ENCODE measurements around the gene LAYN. TPM values are rescaled to one million over a fixed set of nuclear protein-coding genes. Genes with fewer than 3 reads are reported as not detected.
A peak's percentile ranks its signal among the peaks of the same experiment; 100 is the strongest.

The LAYN gene
- polyA plus RNA-seq, 3 donors from 2014 or later: 1.6 TPM; not detected in 2

GRCh38 chr11:111559800-111560464 is 19.4 kb downstream of the LAYN start:
- Mint-ChIP-seq H3K27me3 (ENCODE audit: low read depth in 3 of 3) (peaks cover 0 to 2% (median 0%) of the 10 kb centered on the region in 3 donors), H3K4me1 (no peaks in the 10 kb centered on the region), H3K27ac (no peak overlapping the region), H3K36me3 (peaks cover 0 to 4% (median 0%) of the 10 kb centered on the region in 3 donors), H3K9me3 (peaks cover 0 to 2% (median under 1%) of the 10 kb centered on the region in 6 donors), H3K4me3 (no peak overlapping the region)
- DNase-seq: no peak

- H3K4me3 Mint-ChIP-seq: no peak overlapping the region
- H3K9me3 Mint-ChIP-seq: peaks cover 0 to 2% (median 0%) of the 10 kb centered on the region in 6 donors
- no peaks in the 10 kb centered on the region for H3K27me3 Mint-ChIP-seq (ENCODE audit: low read depth in 3 of 3)
- no peaks in the 10 kb centered on the region for H3K36me3 Mint-ChIP-seq
- DNase-seq: no peak
- no peaks in the 10 kb centered on the region for H3K4me1 Mint-ChIP-seq
- no peak overlapping the region for H3K27ac Mint-ChIP-seq
Measured at GRCh38 chr11:111560800-111561199, 20.3 kb downstream of the LAYN start.

GRCh38 chr11:111561306-111561705 is 20.8 kb downstream of the LAYN start:
- H3K36me3 Mint-ChIP-seq: no peaks in the 10 kb centered on the region
- H3K9me3 Mint-ChIP-seq: peaks cover 0 to 2% (median 0%) of the 10 kb centered on the region in 6 donors
- no peaks in the 10 kb centered on the region for H3K4me1 Mint-ChIP-seq
- no peak for DNase-seq
- no peak overlapping the region for H3K4me3 Mint-ChIP-seq
- no peak overlapping the region for H3K27ac Mint-ChIP-seq
- H3K27me3 Mint-ChIP-seq (ENCODE audit: low read depth in 3 of 3): no peaks in the 10 kb centered on the region

- H3K36me3 Mint-ChIP-seq: no peaks in the 10 kb centered on the region
- no peak overlapping the region for H3K4me3 Mint-ChIP-seq
- peaks cover 0 to 1% (median 0%) of the 10 kb centered on the region in 6 donors for H3K9me3 Mint-ChIP-seq
- no peak overlapping the region for H3K27ac Mint-ChIP-seq
- no peaks in the 10 kb centered on the region for H3K27me3 Mint-ChIP-seq (ENCODE audit: low read depth in 3 of 3)
- H3K4me1 Mint-ChIP-seq: no peaks in the 10 kb centered on the region
- no peak for DNase-seq
Measured at GRCh38 chr11:111561791-111562325, 21.3 kb downstream of the LAYN start.

- Mint-ChIP-seq H3K36me3 (no peaks in the 10 kb centered on the region), H3K9me3 (no peaks in the 10 kb centered on the region), H3K4me1 (no peaks in the 10 kb centered on the region), H3K27ac (no peak overlapping the region), H3K4me3 (no peak overlapping the region), H3K27me3 (ENCODE audit: low read depth in 3 of 3) (no peaks in the 10 kb centered on the region)
- DNase-seq: no peak
Measured at GRCh38 chr11:111562692-111563389, 22.3 kb downstream of the LAYN start.

GRCh38 chr11:111565114-111565720 is 24.7 kb downstream of the LAYN start:
- Mint-ChIP-seq H3K4me1 (no peaks in the 10 kb centered on the region), H3K27ac (no peak overlapping the region), H3K9me3 (no peaks in the 10 kb centered on the region), H3K36me3 (no peaks in the 10 kb centered on the region), H3K27me3 (ENCODE audit: low read depth in 3 of 3) (no peaks in the 10 kb centered on the region), H3K4me3 (no peak overlapping the region)
- peak; percentile 47 to 59 (median 51) for DNase-seq

DNA sequence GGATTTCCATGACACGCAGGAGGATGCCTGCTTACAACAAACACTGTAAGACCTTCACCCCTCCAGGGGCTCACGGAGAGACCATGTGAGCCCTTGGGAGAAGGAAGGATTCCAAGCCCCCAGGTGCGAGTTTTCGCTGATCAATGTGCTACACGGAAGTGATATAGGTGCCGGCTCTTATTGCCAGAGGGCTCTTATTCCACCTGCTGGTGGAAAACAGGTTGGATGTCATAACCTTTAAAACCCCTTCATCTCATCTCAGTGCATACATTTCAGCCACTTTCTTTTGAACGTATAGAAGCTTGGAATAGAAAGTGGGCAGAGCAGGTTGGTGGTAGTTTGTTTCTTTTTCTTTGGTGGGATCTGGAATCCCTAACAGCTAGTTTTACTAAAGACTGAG is 25.8 kb downstream of the LAYN start:
- H3K4me1 Mint-ChIP-seq: no peaks in the 10 kb centered on the region
- no peak overlapping the region for H3K4me3 Mint-ChIP-seq
- no peak overlapping the region for H3K27ac Mint-ChIP-seq
- no peaks in the 10 kb centered on the region for H3K9me3 Mint-ChIP-seq
- no peaks in the 10 kb centered on the region for H3K27me3 Mint-ChIP-seq (ENCODE audit: low read depth in 3 of 3)
- DNase-seq: no peak
- no peaks in the 10 kb centered on the region for H3K36me3 Mint-ChIP-seq

GRCh38 chr11:111569476-111569875 is 29.0 kb downstream of the LAYN start:
- Mint-ChIP-seq H3K4me1 (no peaks in the 10 kb centered on the region), H3K27me3 (ENCODE audit: low read depth in 3 of 3) (peaks cover 0 to 3% (median 0%) of the 10 kb centered on the region in 3 donors), H3K4me3 (no peak overlapping the region), H3K27ac (no peak overlapping the region), H3K36me3 (no peaks in the 10 kb centered on the region), H3K9me3 (no peaks in the 10 kb centered on the region)
- no peak for DNase-seq

- Mint-ChIP-seq H3K36me3 (no peaks in the 10 kb centered on the region), H3K27me3 (ENCODE audit: low read depth in 3 of 3) (peaks cover 0 to 3% (median 0%) of the 10 kb centered on the region in 3 donors), H3K9me3 (no peaks in the 10 kb centered on the region), H3K4me1 (peaks cover 0 to 4% of the 10 kb centered on the region in 2 donors), H3K4me3 (no peak overlapping the region), H3K27ac (no peak overlapping the region)
- no peak for DNase-seq
Measured at GRCh38 chr11:111570796-111571195, 30.3 kb downstream of the LAYN start.

- Mint-ChIP-seq H3K4me3 (no peak overlapping the region), H3K9me3 (no peaks in the 10 kb centered on the region), H3K36me3 (no peaks in the 10 kb centered on the region), H3K27ac (no peak overlapping the region), H3K27me3 (ENCODE audit: low read depth in 3 of 3) (peaks cover 0 to 3% (median 0%) of the 10 kb centered on the region in 3 donors), H3K4me1 (peaks cover 0 to 4% of the 10 kb centered on the region in 2 donors)
- no peak for DNase-seq
Measured at GRCh38 chr11:111571829-111572501, 31.4 kb downstream of the LAYN start.

DNA sequence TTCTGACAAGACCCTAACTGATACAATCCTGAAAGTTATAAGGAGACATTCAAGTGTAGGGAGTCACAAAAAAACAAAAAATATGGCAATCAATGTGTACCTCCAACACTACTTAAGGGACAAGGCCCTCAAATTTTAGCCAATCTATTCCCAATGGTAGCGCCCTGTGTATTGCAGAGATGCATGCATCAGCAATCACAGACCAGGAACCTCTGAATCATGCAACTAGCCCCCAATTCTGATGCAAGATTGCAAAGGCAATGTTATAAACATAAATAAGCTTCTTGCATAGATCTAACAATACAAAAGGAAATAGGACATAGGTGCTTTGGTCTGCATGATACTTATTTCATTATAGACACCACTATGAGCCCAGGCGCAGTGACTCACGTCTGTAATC is 32.1 kb downstream of the LAYN start:
- Mint-ChIP-seq H3K4me1 (peaks cover 0 to 4% of the 10 kb centered on the region in 2 donors), H3K27me3 (ENCODE audit: low read depth in 3 of 3) (peaks cover 0 to 3% (median 0%) of the 10 kb centered on the region in 3 donors), H3K9me3 (no peaks in the 10 kb centered on the region), H3K27ac (no peak overlapping the region), H3K4me3 (no peak overlapping the region), H3K36me3 (no peaks in the 10 kb centered on the region)
- no peak for DNase-seq

GRCh38 chr11:111573821-111574249 is 33.3 kb downstream of the LAYN start:
- Mint-ChIP-seq H3K9me3 (no peaks in the 10 kb centered on the region), H3K4me1 (peaks cover 0 to 4% of the 10 kb centered on the region in 2 donors), H3K4me3 (no peak overlapping the region), H3K27ac (peak overlapping the region in 2 of 6 donors; percentile 11 to 63), H3K36me3 (no peaks in the 10 kb centered on the region), H3K27me3 (ENCODE audit: low read depth in 3 of 3) (peaks cover 0 to 3% (median 0%) of the 10 kb centered on the region in 3 donors)
- DNase-seq: no peak

GRCh38 chr11:111574373-111575225 is 34.1 kb downstream of the LAYN start:
- H3K4me3 Mint-ChIP-seq: peak overlapping the region; percentile 21 to 86 (median 76)
- H3K27me3 Mint-ChIP-seq (ENCODE audit: low read depth in 3 of 3): peaks cover 0 to 3% (median 0%) of the 10 kb centered on the region in 3 donors
- H3K36me3 Mint-ChIP-seq: no peaks in the 10 kb centered on the region
- H3K9me3 Mint-ChIP-seq: no peaks in the 10 kb centered on the region
- peak overlapping the region; percentile 11 to 83 (median 49) for H3K27ac Mint-ChIP-seq
- DNase-seq: peak in 1 of 3 donors; percentile 10
- H3K4me1 Mint-ChIP-seq: peaks cover 0 to 4% of the 10 kb centered on the region in 2 donors
